Naive thymus-derived CD4-positive, alpha-beta T cell (primary cell): ENCODE results near the gene FGF4. TPM values are rescaled to one million over a fixed set of nuclear protein-coding genes. Genes with fewer than 3 reads are reported as not detected.
A peak's percentile ranks its signal among the peaks of the same experiment; 100 is the strongest.

Experiments used
- ATAC-seq: fragments of 150-1000 bp; cut with Tn5 transposase; 2 replicates; pipeline ENCODE4 v1.10.0; 2021; ENCODE audit warnings: mild to moderate bottlenecking, moderate library complexity
- CTCF ChIA-PET: fragments of 350-600 bp; sonication (Branson Sonifier 250); formaldehyde crosslinking; loops from one replicate; lab custom pipeline; 2021; ENCODE audit warnings: antibody characterized with exemption; lab: Charles Lee
- POLR2A ChIA-PET: fragments of 350-600 bp; sonication (Branson Sonifier 250); formaldehyde crosslinking; loops from one replicate; lab custom pipeline; 2021; ENCODE audit warnings: antibody characterized with exemption, inconsistent platforms; lab: Charles Lee
- DNase-seq, 9 donors: peaks; one replicate each; pipeline versions ENCODE4 v3.0.0 to v3.0.0-alpha.2; 2020 to 2022; ENCODE audit warnings: mixed read lengths in 1 of 9
- H3K27ac ChIP-seq: one replicate; pipeline ENCODE4 v1.7.0; 2013; ENCODE audit warnings: mild to moderate bottlenecking, low read depth, low read length, moderate library complexity
- H3K27me3 ChIP-seq, 2 donors: one replicate each; pipeline ENCODE4 v1.7.0; 2013; ENCODE audit warnings: low read length in 2 of 2, mild to moderate bottlenecking in 2 of 2, moderate library complexity in 2 of 2; ENCODE audit not compliant: control insufficient read depth in 2 of 2, insufficient read depth in 2 of 2
- H3K36me3 ChIP-seq, 3 experiments: 1 replicate in 2 of 3; 2 replicates in 1 of 3; pipeline ENCODE4 v1.7.0; 2013; ENCODE audit warnings: low read length in 3 of 3, mild to moderate bottlenecking in 3 of 3, moderate library complexity in 1 of 3; ENCODE audit not compliant: insufficient read depth in 3 of 3, control insufficient read depth in 2 of 3
- H3K4me1 ChIP-seq, 2 donors: one replicate each; pipeline ENCODE4 v1.7.0; 2013; ENCODE audit warnings: low read length in 2 of 2, mild to moderate bottlenecking in 2 of 2, moderate library complexity in 1 of 2; ENCODE audit not compliant: control insufficient read depth in 2 of 2, insufficient read depth in 2 of 2
- H3K4me3 ChIP-seq: 2 replicates; pipeline ENCODE4 v1.7.0; 2013; ENCODE audit warnings: mild to moderate bottlenecking, low read length
- H3K9me3 ChIP-seq, 3 experiments: 1 replicate in 2 of 3; 2 replicates in 1 of 3; pipeline ENCODE4 v1.7.0; 2013; ENCODE audit warnings: low read length in 3 of 3; ENCODE audit not compliant: control insufficient read depth in 2 of 3
- H3K27ac Mint-ChIP-seq, 9 donors: one replicate each; pipeline ENCODE4 v1.8.0; 2020 to 2022; ENCODE audit warnings: mixed read lengths in 9 of 9, mild to moderate bottlenecking in 8 of 9, moderate library complexity in 5 of 9, inconsistent platforms in 2 of 9
- H3K27me3 Mint-ChIP-seq, 5 donors: one replicate each; pipeline ENCODE4 v1.8.0; 2021 to 2022; ENCODE audit warnings: mixed read lengths in 5 of 5, mild to moderate bottlenecking in 1 of 5
- H3K36me3 Mint-ChIP-seq, 5 donors: one replicate each; pipeline ENCODE4 v1.8.0; 2020 to 2022; ENCODE audit warnings: mixed read lengths in 5 of 5, mild to moderate bottlenecking in 3 of 5, inconsistent platforms in 1 of 5
- H3K4me1 Mint-ChIP-seq, 7 donors: one replicate each; pipeline ENCODE4 v1.8.0; 2020 to 2022; ENCODE audit warnings: mixed read lengths in 7 of 7, mild to moderate bottlenecking in 3 of 7, inconsistent platforms in 1 of 7
- H3K4me3 Mint-ChIP-seq, 10 donors: one replicate each; pipeline ENCODE4 v1.8.0; 2020 to 2022; ENCODE audit warnings: mild to moderate bottlenecking in 10 of 10, mixed read lengths in 10 of 10, moderate library complexity in 6 of 10, inconsistent platforms in 2 of 10
- H3K9me3 Mint-ChIP-seq, 11 donors: one replicate each; pipeline ENCODE4 v1.8.0; 2020 to 2022; ENCODE audit warnings: mixed read lengths in 11 of 11, mild to moderate bottlenecking in 4 of 11, inconsistent platforms in 1 of 11, moderate library complexity in 1 of 11
- intact Hi-C, 2 donors: fragments of 100-400 bp; cut with micrococcal nuclease; formaldehyde crosslinking; loops; one replicate each; pipeline ENCODE4 v1.15.1; 2023
- polyA plus RNA-seq, 2 donors: library from polyadenylated mRNA; unstranded; fragments of 300-500 nt; fragmentation: Illumina TruSeq; gene quantifications; one replicate each; pipeline ENCODE4 v1.2.3, GENCODE V29; 2021
- total RNA-seq, 6 experiments: library from RNA in 5 of 6; stranded (reverse) in 5 of 6; gene quantifications; 1 replicate in 5 of 6; 2 replicates in 1 of 6; pipeline ENCODE4 v1.2.3 and lab custom pipeline; 2021 to 2026

FGF4 gene, protein sequence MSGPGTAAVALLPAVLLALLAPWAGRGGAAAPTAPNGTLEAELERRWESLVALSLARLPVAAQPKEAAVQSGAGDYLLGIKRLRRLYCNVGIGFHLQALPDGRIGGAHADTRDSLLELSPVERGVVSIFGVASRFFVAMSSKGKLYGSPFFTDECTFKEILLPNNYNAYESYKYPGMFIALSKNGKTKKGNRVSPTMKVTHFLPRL
- total RNA-seq: not detected
- not detected for polyA plus RNA-seq
- not detected for total RNA-seq (lab: John Stamatoyannopoulos, UW)

DNA sequence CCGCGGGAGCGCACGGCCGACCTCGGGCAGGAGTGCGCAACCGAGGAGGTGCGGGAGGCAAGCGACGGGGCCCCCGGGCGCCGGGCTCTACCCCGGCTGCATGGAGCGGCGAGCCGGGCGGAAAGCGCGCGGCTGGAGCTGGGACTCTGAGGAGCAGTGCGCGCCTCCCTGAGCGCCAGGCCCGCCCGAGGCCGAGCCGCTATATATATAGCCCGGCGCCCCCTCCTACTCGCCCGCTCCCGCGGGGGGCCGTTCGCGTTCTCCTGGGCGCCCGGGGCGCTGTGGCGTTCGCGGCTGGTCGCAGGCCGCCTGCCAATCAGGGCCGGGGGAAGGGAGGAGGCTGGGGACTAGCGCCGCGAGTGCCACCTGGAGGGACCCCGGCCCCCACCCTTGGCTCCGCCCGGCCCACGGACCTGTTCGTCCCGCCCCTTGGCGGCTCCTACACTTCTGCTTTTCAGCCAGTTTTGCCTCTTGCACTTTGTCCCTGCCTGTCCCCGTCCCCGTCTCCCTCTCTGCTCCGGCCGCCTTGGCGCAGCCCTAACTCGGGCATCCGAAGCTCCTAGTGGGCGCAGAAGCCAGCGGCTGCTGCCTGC lies at the start of gene FGF4:
Gene FGF4, minus strand, starts transcription at position 179 of the 593 bp plus-strand sequence. CDS start 257 bp downstream, outside the sequence.
- peak within 1 kb of the TSS in 2 of 10 donors; percentile 43 to 55 for H3K4me3 Mint-ChIP-seq
- ChIA-PET CTCF (no interaction called here), POLR2A (no interaction called here)
- no peaks in the 10 kb centered on the region for H3K36me3 ChIP-seq
- no peaks in the 10 kb centered on the region for H3K4me1 ChIP-seq
- H3K4me3 ChIP-seq: no peak within 1 kb of the TSS
- no peak within 1 kb of the TSS for H3K27ac Mint-ChIP-seq
- no peaks in the 10 kb centered on the region for H3K27me3 ChIP-seq
- H3K27ac ChIP-seq: no peak within 1 kb of the TSS
- no peak for ATAC-seq
- no peaks in the 10 kb centered on the region for H3K9me3 Mint-ChIP-seq
- no peaks in the 10 kb centered on the region for H3K9me3 ChIP-seq
- no peaks in the 10 kb centered on the region for H3K36me3 Mint-ChIP-seq
- DNase-seq: no peak
- peaks cover 0 to 1% (median 0%) of the 10 kb centered on the region in 7 donors for H3K4me1 Mint-ChIP-seq
- H3K27me3 Mint-ChIP-seq: peaks cover 20 to 49% (median 40%) of the 10 kb centered on the region in 5 donors
- intact Hi-C loops: no loop called here

DNA sequence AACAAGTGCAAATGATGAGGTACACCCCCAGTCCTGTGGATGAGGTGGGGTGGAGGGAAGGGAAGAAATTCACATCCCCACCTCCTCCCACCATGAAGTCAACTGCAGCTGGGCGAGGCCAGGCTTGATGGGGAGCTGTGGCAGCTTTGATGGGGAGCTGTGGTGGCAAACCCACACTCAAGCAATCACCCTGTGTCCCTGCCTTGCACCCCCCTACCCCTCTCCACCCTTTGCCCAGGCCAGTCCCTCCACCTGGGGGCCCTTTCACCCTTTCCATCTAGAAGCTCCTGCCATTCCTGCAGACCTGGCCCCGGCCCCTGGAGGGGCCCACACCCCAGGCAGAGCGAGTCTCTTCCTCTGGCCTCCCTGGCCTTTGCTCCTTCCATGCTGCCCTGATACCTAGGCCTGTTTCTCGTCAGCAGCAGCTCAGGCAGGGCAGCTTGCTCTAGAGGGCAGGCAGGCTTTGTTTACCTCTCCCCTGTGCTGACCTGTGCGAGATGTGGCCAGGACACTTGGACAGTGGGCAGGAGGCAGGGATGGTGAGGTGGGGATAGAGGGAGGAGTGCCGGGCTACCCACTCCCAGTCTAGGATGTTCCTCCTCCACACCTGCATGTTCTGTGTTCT lies 48.6 kb upstream of the FGF4 start:
- Histone ChIP-seq H3K4me1 (no peaks in the 10 kb centered on the region), H3K27ac (no peak overlapping the region), H3K9me3 (no peaks in the 10 kb centered on the region), H3K27me3 (no peaks in the 10 kb centered on the region), H3K36me3 (no peaks in the 10 kb centered on the region), H3K4me3 (no peak overlapping the region)
- Mint-ChIP-seq H3K4me1 (peaks cover 0 to 4% (median 0%) of the 10 kb centered on the region in 7 donors), H3K36me3 (no peaks in the 10 kb centered on the region), H3K4me3 (no peak overlapping the region), H3K27ac (no peak overlapping the region), H3K27me3 (peaks cover 11 to 46% (median 25%) of the 10 kb centered on the region in 5 donors), H3K9me3 (no peaks in the 10 kb centered on the region)
- intact Hi-C loops: loop anchor here in 1 of 2 donors (10.0 kb wide), 1 partner anchor 119 kb away; the partner anchor contains the start of gene FGF19
- POLR2A ChIA-PET: no interaction called here
- no peak for DNase-seq
- ATAC-seq: no peak
- CTCF ChIA-PET: no interaction called here

DNA sequence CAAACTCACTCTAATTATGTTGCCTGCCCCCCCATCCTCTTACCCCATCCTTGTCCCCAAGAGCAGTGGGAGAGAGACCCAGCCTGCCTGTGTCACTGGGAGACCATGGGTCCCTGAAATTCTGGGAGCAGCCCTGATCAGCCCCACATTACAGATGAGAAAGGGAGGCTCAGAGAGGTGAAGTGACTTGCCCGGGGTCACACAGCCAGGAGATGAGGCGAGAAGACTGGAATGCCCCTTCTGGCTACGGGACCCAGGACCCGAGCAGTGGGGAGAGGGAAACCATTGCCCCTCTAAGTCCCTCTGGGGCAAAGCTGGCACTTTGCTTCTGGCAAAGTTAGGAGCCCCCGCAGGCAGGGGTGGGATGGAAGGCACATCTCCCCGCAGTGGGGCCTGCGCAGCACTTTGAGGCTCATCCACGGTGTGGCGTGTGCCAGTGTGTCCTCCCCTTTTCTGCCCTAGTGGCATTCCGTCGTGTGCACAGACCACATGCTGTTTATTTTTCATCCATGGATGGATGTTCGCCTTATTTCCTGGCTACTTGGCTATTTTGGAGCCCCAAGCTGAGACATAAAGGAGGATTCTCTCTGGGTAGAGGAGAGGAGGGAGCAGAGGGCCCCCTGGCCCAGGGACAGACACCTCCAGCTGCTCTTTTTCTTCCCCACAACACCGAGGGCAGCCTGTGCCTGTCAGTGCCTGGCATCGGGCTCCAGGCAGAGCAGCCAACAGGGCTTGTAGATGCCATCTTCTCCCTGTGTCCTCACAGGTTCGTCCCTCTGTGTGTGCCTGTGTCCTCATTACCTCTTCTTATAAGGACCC lies 47.7 kb upstream of the FGF4 start:
- ChIA-PET CTCF (no interaction called here), POLR2A (no interaction called here)
- no peaks in the 10 kb centered on the region for H3K36me3 ChIP-seq
- H3K36me3 Mint-ChIP-seq: no peaks in the 10 kb centered on the region
- H3K9me3 ChIP-seq: no peaks in the 10 kb centered on the region
- no peak for DNase-seq
- H3K27ac Mint-ChIP-seq: no peak overlapping the region
- no peaks in the 10 kb centered on the region for H3K27me3 ChIP-seq
- no peak overlapping the region for H3K4me3 Mint-ChIP-seq
- H3K4me3 ChIP-seq: no peak overlapping the region
- no peaks in the 10 kb centered on the region for H3K9me3 Mint-ChIP-seq
- ATAC-seq: no peak
- intact Hi-C loops: loop anchor here in 1 of 2 donors (10.0 kb wide), 1 partner anchor 118 kb away; the partner anchor contains the start of gene FGF19
- H3K27me3 Mint-ChIP-seq: peaks cover 11 to 46% (median 25%) of the 10 kb centered on the region in 5 donors
- no peaks in the 10 kb centered on the region for H3K4me1 ChIP-seq
- H3K27ac ChIP-seq: no peak overlapping the region
- H3K4me1 Mint-ChIP-seq: peaks cover 0 to 4% (median 0%) of the 10 kb centered on the region in 7 donors

DNA sequence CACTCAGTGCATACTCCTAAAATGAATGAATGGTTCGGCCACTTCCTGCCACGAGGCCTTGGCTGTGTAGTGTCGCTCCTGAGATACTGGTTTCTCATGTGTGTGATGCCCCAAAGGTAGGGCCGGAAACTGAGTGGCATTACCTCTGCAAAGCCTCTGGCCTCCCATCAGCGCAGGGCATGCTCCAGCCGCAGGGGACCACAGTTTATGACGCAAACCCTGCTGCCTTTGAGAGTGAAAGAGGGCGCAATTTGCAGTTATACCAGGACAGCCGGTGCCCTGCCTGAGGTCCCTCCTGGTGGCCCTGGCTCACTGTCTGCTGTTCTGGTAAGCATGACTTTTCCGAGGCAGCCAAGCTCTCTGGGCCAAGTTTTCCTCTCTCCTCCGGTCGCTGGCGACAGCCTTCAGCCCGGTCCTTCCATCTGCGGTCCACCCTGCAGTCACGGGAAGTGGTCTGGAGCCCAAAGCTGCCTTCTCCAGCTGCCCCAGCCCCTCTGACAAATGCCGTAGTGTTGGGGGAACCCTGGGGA lies 46.4 kb upstream of the FGF4 start:
- Mint-ChIP-seq H3K27me3 (peaks cover 11 to 48% (median 25%) of the 10 kb centered on the region in 5 donors), H3K9me3 (no peaks in the 10 kb centered on the region), H3K27ac (no peak overlapping the region), H3K4me1 (peaks cover 0 to 4% (median 0%) of the 10 kb centered on the region in 7 donors), H3K4me3 (no peak overlapping the region), H3K36me3 (no peaks in the 10 kb centered on the region)
- intact Hi-C loops: loop anchor here in 1 of 2 donors (10.0 kb wide), 1 partner anchor 117 kb away; the partner anchor contains the start of gene FGF19
- ChIA-PET POLR2A (no interaction called here), CTCF (no interaction called here)
- H3K4me3 ChIP-seq: no peak overlapping the region
- no peaks in the 10 kb centered on the region for H3K4me1 ChIP-seq
- no peaks in the 10 kb centered on the region for H3K36me3 ChIP-seq
- H3K27ac ChIP-seq: no peak overlapping the region
- no peaks in the 10 kb centered on the region for H3K27me3 ChIP-seq
- ATAC-seq: no peak
- no peak for DNase-seq
- no peaks in the 10 kb centered on the region for H3K9me3 ChIP-seq

DNA sequence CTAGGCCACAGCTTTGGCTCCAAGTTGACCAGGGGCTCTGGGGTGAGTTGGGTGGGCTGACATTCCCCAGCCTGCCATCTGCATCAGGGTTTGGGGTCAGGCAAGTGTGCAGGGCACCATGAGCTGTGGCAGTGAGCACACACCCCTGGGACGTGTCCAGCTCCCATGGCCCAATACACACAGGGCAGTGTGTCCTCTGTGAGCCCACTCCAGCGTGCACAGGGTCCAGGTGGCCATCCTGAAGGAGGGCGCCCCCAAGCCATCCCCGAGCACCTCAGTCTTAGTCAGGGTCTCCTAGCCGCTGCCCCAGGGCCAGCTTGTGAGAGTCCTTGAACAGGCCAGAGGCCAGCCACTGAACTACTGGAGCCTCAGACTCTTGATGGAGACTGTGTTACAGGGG lies 45.3 kb upstream of the FGF4 start:
- H3K27ac ChIP-seq: no peak overlapping the region
- H3K9me3 Mint-ChIP-seq: no peaks in the 10 kb centered on the region
- no peaks in the 10 kb centered on the region for H3K4me1 ChIP-seq
- no peak for DNase-seq
- H3K9me3 ChIP-seq: no peaks in the 10 kb centered on the region
- H3K4me1 Mint-ChIP-seq: peaks cover 0 to 4% (median 0%) of the 10 kb centered on the region in 7 donors
- ChIA-PET CTCF (no interaction called here), POLR2A (no interaction called here)
- no peak overlapping the region for H3K4me3 Mint-ChIP-seq
- H3K27ac Mint-ChIP-seq: no peak overlapping the region
- ATAC-seq: no peak
- no peaks in the 10 kb centered on the region for H3K36me3 Mint-ChIP-seq
- H3K27me3 Mint-ChIP-seq: peaks cover 17 to 52% (median 35%) of the 10 kb centered on the region in 5 donors
- no peak overlapping the region for H3K4me3 ChIP-seq
- H3K27me3 ChIP-seq: no peaks in the 10 kb centered on the region
- intact Hi-C loops: loop anchor here in 1 of 2 donors (10.0 kb wide), 1 partner anchor 116 kb away; the partner anchor contains the start of gene FGF19
- H3K36me3 ChIP-seq: no peaks in the 10 kb centered on the region

DNA sequence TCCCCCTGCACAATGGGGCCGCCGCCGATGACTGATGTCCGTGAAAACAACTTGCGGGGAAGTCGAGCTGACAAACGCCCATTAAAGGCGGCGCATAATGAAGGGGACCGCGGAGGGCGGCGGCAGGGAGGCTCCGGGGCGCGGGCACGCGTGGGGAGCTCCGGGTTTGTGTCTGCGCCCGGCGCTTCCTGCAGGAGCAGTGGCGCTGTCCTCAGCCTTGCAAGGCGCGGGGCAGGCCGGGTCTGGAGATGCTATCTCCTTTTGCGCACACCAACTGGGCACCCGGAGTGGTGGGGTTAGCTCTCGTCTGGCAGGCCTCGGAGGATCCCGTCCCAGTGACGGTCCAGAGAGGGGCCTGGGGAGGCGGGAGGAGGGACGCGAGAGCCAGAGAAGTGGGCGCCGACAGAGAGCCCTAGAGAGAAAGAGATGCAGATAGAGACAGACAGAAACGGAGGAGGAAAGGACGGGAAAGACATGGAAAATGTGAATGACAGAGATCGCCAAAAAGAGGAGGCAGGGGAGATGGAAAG lies 44.5 kb upstream of the FGF4 start:
- no peaks in the 10 kb centered on the region for H3K27me3 ChIP-seq
- ChIA-PET CTCF (no interaction called here), POLR2A (no interaction called here)
- no peaks in the 10 kb centered on the region for H3K36me3 ChIP-seq
- H3K27me3 Mint-ChIP-seq: peaks cover 17 to 55% (median 41%) of the 10 kb centered on the region in 5 donors
- H3K9me3 ChIP-seq: no peaks in the 10 kb centered on the region
- H3K4me3 Mint-ChIP-seq: peak overlapping the region in 1 of 10 donors; percentile 7
- peaks cover 0 to 4% (median 0%) of the 10 kb centered on the region in 7 donors for H3K4me1 Mint-ChIP-seq
- H3K27ac Mint-ChIP-seq: peak overlapping the region in 1 of 9 donors; percentile 41
- intact Hi-C loops: loop anchor here in 1 of 2 donors (10.0 kb wide), 1 partner anchor 115 kb away; the partner anchor contains the start of gene FGF19
- no peaks in the 10 kb centered on the region for H3K4me1 ChIP-seq
- no peak overlapping the region for H3K4me3 ChIP-seq
- no peak for ATAC-seq
- no peak overlapping the region for H3K27ac ChIP-seq
- no peaks in the 10 kb centered on the region for H3K9me3 Mint-ChIP-seq
- no peaks in the 10 kb centered on the region for H3K36me3 Mint-ChIP-seq
- DNase-seq: no peak
